Inflammatory macrophage treated with lipopolysaccharide for 4 hours (primary cell): ENCODE data around the gene ZBTB4.
A peak's percentile ranks its signal among the peaks of the same experiment; 100 is the strongest.
"Not testable (repeated sequence)": the region's sequence is repeated elsewhere in the genome, so short reads cannot be mapped to it uniquely, and the experiment has no call there.

Source experiments
- DNase-seq: peaks from one replicate; pipeline ENCODE4 v3.0.0-alpha.2; 2020

ZBTB4 gene

DNA sequence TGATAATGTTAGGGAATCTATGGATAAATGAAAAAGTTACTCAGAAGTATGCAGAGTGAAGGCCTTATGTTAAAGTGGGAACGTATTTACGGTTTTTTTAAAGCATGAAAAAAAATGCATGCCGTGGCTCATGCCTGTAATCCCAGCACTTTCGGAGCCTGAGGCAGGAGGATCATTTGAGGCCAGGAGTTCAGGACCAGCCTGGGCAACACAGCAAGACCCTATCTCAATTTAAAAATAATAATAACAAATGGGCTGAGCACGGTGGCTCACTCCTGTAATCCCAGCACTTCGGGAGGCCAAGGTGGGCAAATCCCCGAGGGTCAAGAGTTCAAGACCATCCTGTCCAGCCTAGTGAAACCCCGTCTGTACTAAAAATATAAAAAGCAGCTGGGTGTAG, 10.7 kb upstream of the ZBTB4 start:
- no peak for DNase-seq

DNA sequence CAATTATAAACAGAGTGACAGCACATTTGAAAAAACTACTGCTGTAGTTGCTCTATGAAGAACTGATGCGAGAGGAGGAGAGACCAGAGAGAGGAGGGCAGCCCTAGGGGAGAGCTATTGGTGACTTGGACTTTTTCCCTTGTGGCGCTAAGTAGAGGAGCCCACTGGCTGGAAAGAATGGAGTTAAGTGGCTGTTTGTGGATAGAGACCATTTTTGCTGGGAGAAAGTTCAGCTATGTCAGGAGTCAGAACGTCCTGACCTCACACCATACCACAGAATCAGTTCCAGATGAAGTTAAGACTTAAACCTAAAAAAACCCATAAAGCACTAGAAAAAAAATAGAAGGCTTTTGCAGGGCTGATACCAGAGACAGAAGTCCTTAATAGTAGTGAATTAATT, 6.8 kb upstream of the ZBTB4 start:
- no peak for DNase-seq

DNA sequence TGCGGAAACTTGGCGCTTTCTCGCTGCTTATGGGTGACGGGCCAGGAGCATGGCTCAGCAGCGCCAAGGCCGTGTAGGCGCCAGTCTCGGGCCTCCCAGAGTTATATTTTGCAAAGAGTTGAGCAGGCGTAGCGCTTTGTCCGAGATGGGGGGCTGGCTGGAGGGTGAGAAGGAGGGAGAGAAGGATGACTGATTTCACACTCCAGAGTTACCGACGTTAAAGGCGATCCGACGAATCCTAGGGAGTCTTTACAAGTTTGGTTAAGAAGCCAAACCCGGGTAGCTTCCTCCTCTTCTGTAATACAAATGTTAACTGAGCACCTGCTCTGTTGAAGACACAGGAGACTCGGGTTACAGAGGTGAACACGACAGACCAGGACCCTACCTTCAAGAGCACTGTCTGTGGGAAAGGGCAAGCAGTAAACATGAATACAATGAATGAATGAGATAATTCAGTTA, 5.5 kb upstream of the ZBTB4 start:
- DNase-seq, result no peak

DNA sequence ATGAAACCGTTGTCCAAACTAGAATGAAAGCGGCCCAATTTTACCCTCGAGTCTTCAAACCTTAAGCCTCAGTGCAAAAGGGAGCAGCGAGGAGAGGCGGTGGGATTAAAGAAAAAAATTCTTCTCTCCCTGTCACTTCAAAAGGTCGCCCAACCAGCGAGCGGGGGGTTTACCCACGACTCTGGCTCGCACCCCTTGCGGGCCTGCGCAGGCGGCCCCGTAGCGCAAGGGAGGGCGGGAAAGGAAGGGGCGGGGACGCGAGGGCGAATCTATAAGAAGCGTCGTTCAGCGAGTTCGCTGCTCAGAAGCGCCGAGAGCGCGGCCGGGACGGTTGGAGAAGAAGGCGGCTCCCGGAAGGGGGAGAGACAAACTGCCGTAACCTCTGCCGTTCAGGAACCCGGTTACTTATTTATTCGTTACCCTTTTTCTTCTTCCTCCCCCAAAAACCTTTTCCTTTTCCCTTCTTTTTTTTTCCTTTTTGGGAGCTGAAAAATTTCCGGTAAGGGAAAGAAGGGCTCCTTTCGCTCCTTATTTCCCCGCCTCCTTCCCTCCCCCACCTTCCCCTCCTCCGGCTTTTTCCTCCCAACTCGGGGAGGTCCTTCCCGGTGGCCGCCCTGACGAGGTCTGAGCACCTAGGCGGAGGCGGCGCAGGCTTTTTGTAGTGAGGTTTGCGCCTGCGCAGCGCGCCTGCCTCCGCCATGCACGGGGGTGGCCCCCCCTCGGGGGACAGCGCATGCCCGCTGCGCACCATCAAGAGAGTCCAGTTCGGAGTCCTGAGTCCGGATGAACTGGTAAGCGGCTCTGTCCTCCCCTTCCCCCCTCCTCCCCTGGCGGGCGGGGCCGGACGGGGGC, 4.9 kb upstream of the ZBTB4 start, which contains the start of gene POLR2A:
Gene POLR2A (plus strand): TSS at position 300 of the 852 bp plus-strand sequence.
- DNase-seq, result peak; percentile 97

DNA sequence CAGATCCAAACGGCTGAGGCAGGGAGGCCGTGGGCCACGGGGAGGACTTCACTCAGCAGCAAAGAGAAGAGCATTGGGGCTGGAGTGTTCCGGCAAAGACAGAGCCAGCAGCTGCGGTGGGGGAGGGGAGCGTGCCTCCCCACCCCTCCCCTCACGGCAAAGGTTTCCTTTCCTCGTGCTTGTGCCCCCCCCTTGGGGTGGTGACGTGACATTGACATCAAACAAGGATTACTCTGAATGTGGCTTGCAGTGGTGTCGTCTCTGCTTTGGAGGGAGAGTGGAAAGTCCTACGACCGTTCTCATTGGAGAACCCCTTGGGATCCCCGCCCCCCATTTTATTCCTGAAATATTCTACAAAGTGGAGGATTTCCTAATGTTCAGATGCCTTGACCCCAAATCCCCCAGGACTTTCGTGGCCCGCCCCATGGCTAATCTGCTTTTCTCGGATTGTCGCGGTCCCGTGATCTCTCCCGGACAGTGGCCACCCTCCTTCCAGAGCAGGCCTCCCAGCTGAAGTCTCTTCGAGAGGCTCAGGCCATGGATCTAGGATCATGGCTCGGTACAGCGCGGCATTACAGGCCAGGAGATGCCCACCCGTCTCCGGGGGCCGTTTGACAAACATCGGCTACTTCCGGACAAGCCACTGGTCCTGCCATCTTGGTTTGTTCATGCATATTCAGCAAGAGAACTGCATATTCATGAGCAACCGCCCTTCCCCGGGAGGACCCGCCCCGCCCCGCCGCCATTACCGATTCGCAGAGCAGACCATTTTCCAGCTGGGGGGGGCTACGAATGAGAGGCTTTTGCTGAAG, 4.0 kb upstream of the ZBTB4 start:
- DNase-seq, result peak; percentile 94

DNA sequence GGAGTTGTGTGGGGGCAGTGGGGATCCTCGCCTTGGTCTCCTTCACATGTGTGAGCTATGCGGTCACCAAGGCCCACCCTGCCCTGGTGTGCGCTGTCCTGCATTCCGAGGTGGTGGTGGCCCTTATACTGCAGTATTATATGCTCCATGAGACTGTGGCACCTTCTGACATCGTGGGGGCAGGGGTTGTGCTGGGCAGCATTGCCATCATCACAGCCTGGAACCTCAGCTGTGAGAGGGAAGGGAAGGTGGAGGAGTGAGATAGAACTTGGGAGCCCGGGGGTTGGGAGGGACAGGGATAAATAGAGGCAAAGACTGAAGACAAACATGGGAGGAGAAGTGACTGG, 3.3 kb upstream of the ZBTB4 start:
- DNase-seq, result not testable (repeated sequence)

DNA sequence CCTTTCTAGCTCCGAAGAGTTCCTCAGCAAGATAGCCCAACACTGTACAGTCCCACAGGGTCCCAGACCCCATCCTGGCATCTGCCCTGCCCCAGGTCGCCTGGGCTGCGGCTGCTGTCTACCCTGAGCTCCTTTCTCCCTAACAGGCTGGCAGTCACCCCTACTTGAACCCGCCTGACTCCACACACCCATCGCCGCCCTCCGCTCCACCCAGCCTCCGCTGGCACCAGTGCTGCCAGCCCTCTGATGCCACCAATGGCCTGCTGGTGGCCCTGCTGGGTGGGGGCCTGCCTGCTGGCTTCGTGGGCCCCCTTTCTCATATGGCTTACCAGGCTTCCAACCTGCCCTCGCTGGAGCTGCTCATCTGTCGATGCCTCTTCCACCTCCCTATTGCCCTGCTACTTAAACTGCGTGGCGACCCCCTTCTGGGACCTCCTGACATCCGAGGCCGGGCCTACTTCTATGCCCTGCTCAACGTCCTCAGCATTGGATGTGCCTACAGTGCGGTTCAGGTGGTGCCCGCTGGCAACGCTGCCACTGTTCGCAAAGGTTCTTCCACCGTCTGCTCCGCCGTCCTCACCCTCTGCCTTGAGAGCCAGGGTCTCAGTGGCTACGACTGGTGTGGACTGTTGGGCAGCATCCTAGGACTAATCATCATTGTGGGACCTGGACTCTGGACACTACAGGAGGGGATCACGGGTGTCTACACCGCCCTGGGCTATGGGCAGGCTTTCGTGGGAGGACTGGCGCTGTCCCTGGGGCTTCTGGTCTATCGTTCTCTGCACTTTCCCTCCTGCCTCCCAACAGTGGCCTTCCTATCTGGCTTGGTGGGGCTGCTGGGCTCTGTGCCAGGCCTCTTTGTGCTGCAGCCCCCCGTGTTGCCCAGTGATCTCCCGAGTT, 2.7 kb upstream of the ZBTB4 start:
- not testable (repeated sequence) for DNase-seq

DNA sequence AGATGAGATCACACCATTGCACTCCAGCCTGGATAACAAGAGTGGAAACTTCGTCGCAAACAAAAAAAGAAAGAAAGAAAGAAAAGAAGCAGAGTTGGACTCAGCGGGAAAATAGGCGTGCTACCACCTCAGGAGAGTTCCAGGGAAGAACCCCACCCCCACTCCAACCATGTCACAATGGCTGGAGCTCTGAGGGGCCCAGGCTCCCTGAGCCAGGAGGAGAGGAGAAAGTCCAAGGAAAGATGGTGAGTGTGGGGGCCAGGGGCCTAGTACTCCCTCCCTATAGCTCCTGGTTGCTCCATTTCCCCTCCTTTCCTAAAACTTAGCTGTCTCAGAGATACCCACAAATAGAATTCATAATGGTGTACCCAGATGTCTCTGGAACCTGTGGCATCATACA, 1.8 kb upstream of the ZBTB4 start, which contains the start of gene SLC35G6:
Gene SLC35G6 (plus strand): TSS at position 172 of the 400 bp plus-strand sequence. CDS start 71 bp downstream, at position 243.
- not testable (repeated sequence) for DNase-seq

DNA sequence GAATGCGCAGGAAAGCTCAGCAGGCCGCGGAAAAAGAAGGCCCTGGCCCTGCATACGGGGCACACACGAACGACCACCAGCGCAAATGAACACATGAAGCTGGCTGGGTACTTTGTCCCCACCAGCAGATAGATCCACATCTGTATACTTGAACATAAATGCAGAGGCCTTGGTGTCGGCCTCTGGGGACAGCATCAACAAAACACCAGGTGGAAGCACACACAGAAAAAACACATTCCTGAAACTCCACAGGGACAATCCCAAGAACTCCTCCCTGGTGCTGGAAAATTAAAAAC, 606 bp upstream of the ZBTB4 start:
- DNase-seq, result no peak

DNA sequence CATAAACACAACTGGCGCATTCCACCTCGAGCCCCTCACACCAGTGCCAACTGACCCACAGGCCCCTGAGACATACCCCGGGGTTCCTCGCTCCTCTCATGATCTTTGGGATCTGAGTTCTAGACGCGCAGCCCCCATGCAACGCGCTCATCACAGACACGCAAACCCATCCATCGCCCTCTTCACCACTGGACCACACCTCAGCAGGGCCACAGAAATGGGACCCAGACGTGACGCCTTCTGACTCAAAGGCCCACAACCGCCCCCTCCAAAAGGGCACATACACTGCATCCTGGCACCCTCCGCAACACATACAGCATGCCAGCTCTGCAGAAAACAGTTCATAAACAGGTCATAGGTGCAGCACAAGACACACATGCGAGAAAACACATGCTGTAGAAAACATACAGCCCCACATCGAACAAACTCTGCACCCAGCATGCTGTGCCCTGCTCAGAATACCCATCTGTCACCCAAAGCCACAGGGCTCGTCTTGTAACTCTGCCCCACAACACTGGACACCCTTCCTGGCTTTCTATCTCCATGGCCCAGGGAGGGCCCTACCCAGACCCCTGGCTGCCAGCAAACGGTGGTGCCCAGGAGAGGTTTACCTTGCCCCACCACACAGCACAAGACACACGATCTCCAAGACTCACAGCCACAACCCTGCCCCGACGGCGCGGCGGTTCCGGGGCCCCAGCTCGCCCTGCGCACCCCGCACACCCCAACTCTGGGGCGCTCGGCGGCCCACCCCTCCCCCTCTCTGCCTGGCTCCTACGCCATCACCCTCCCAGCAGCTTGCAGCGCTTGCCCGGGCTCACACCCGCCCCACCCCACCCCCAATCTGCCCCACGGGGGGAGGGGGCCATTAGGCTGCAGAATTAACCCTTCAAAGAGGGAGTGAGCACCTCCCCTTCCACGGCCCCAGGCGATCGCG, 887 bp downstream of the ZBTB4 start:
- no peak for DNase-seq

DNA sequence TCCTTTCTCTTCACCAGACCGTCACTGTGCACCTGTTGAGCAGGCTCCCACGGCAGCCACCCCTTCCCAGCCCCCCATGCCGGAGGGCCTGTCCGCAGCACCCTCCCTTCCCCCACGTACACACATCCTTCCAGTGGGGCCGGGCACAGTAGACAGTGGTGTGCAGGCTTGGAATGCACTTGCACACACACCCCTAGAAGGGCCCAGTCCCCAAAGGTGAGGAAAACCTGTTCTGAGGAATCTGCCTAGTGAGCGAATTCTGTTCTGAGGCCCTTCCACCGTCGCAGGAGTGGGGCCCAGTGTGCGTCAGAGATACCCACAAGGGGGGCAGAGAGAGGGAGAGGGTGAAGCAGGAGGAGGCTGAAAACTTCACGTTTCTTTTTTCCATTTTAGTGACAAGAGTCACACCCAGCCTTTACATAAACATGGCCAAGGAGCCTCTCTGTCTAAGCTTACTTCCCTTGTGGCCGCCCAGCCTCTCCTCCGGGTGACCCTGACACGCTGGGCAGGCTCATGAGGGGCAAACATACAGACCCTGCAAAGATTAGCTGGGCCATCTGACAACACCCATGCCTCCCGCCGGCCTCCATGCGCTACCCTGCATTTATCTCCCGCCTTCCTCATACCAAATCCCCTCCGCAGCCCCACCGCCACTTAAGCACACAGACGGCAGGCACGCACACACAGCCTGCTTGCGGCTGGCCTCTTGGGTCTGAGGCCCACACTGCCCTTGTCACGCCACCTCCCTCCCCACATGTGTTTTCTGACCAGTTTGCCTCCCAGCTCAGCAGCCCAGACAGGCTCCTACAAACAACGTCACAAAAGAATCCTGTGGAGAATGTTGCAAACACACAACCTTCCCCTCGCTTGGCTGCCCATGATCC, 1.8 kb downstream of the ZBTB4 start:
- DNase-seq, result peak; percentile 22

DNA sequence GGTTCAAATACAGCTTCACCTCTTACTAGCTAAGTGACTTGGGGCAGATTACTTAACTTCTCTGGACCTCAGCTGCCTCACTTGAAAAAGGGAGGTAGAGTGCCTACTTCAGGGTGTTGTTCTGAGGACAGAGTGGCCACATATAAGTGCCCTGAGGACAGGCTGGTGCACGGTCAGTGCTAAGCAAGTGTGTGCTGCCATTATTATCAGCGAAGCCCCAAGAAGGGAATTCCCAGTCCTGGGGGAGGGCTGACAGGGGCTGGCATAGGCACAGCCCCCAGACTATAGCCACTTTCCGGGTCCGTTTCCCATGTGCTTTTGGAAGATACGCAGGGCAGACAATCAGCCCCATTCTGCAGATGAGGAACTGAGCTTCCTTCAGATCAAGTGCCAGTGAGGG, 2.5 kb downstream of the ZBTB4 start:
- DNase-seq, result no peak

DNA sequence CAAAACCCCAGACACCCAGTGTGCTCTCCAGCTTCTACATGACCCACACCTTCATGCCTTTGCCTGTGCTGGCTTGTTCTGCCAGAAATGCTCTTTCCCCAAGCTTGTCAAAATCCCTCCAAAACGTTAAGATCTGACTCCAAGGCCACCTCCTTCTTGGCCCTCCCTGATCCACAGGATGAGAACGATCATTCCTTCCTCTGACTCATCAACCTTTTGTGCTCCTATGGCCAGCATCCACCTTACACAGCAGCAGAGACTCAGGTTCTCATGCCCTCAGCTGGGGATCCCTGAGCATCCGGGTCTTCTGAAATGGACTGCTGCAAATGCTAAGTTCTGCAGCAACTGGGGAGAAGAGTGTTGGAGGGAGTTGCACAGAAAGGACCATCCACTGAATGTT, 2.9 kb downstream of the ZBTB4 start:
- DNase-seq, result no peak

DNA sequence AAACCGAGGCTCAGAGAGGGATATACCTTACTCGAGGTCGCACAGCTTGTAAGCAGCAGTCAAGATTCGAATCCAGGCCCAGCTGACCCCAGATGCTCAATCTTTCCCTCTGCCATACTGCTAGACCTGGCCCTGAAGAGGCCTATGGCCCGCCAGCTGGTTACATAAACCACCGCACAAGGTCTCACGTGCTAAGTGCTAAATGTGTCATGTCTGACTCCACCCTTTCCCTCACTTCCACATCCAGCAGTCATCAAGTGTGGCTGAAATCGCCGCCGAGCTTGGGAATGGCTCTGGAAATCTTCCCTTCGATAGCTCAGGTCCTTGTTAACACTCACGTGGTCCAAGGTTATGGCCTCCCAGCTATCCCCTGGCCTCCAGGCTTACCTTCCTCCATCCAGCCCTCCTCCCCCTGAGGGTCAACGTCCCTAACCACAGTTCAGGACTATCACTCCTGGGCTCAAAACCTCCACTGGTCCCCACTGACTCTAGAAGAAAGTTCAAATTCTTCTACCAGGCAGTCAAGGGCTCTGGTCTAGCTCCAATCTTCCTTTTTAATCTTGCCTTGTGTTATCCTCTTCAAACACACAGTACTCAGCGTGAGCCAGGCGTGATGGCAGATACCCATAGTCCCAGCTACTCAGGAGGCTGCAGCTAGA, 3.5 kb downstream of the ZBTB4 start:
- DNase-seq, result peak; percentile 79

DNA sequence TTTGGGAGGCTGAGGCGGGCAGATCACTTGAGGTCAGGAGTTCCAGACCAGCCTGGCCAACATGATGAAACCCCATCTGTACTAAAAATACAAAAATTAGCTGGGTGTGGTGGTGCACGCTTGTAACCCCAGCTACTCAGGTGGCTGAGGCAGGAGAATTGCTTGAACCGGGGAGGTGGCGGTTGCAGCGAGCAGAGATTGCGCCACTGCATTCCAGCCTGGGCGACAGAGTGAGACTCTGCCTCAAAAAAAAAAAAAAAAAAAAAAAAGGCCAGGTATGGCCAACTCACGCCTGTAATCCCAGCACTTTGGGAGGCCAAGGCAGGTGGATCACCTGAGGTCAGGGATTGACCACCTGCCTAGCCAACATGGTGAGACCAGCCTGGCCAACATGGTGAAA, 4.7 kb downstream of the ZBTB4 start:
- not testable (repeated sequence) for DNase-seq

DNA sequence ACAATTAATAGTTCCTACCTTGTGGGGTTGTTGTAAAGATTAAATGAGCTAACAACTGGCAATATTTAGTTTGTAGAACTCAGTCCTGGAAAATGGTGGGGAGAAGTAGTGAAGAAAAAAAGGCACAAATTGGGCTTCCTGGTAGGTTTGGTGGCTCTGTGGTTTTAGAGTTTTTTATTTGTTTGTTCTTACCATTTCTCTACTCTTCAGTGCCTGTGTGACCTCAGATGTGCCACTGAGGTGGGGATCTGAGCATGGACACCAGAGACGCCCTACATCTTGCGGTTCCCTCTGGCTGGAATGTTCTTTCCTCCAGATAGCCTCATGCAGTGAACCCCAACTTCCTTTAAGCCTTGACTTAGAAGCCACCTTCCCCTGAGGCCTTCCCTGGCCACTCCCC, 7.7 kb downstream of the ZBTB4 start:
- no peak for DNase-seq

DNA sequence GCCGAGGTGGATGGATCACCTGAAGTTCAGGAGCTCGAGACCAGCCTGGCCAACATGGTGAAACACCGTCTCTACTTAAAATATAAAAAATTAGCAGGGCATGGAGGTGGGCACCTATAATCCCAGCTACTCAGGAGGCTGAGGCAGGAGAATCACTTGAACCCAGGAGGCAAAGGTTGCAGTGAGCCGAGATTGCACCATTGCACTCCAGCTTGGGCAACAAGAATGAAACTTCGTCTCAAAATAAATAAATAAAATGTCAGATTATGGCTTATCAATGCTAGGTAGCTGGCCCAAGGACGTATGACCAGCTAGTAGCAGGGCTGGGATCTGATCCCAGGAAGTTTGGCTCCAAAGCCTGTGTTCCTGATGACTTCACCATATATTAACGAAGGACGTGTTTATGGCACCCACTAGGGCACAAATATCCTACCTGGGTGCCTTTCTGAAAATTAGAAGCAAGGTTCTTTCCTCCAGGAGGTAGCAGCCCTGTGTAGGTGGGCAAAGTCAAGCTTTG, 8.9 kb downstream of the ZBTB4 start:
- DNase-seq, result not testable (repeated sequence)

DNA sequence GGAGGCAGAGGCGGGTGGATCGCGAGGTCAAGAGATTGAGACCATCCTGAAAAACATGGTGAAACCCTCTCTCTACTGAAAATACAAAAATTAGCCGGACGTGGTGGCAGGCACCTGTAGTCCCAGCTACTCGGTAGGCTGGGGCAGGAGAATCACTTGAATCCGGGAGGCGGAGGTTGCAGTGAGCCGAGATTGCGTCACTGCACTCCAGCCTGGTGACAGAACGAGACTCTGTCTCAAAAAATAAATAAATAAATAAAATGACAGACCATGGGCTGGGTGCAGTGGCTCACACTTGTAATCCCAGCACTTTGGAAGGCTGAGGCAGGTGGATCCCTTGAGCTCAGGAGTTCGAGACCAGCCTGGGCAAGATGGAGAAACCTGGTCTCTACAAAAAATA, 9.6 kb downstream of the ZBTB4 start:
- DNase-seq, result not testable (repeated sequence)

DNA sequence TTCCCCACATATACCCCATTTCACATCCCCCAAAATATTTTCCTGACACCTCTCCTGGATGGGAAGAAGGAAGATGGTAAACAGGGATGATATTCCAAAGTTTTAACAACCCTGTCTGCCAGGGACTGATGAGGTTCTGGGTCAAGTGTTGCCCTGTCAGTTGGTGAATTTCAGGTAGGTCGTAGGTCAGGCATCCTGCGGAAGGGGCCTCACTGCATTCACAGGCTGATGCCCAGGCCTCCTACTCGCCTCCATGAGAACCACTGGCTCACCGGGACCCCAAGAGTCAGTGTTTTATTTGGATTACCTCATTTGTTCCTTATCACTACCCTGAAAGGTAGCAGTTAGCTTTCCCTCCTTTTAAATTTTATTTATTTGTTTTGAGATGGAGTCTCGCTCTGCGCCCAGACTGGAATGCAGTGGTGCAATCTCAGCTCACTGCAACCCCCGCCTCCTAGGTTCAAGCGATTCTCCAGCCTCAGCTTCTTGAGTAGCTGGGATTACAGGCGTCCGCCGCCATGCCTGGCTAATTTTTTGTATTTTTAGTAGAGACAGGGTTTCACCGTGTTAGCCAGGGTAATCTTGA, 10.5 kb downstream of the ZBTB4 start:
- DNase-seq, result no peak

DNA sequence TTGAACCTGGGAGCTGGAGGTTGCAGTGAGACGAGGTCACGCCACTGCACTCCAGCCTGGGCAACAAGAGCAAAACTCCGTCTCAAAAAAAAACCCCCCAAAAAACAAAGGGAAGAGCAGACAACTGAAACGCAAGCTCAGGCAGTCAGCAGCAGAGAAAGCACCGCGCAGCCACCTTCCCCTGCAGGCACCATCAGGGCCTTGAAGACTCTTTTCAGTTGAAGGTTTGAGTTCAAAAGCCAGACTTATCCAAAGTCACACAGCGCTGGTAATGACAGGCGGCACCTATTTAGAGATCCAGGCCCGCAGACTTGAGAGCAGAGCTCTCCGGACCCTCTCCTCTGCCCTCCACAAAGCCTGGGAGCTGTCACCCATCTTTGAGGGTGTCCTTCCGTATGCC, 11.1 kb downstream of the ZBTB4 start:
- no peak for DNase-seq
